Measurements from ENCODE around the gene TAF5L.

GRCh38 chr1:229561141-229561540 lies 64.8 kb downstream of the TAF5L start:
- TF ChIP-seq EZH2 (IDR thresholded peaks at IDR 0.05; ENCODE audit: insufficient read depth, poor library complexity, severe bottlenecking), result no peak
- TF ChIP-seq EZH2phosphoT487 (IDR thresholded peaks at IDR 0.05; ENCODE audit: insufficient read depth, low read depth), result no peak
